SJCRH30 (cell line): ENCODE data around the gene MYO9B. TPM values are rescaled to one million over a fixed set of nuclear protein-coding genes. Genes with fewer than 3 reads are reported as not detected.

ENCODE experiments used
- DNase-seq, 2 experiments: peaks; one replicate each; pipeline ENCODE4 v3.0.0-alpha.2; 2015 to 2020
- H3K27ac ChIP-seq: fragments of 250-450 bp; sonication (Bioruptor Pico); 2 replicates; pipeline ENCODE4 v1.5.1; 2020; ENCODE audit warnings: mild to moderate bottlenecking, moderate library complexity
- H3K27me3 ChIP-seq: fragments of 250-450 bp; sonication (Bioruptor Pico); 2 replicates; pipeline ENCODE4 v1.5.1; 2020; ENCODE audit warnings: mild to moderate bottlenecking, moderate library complexity
- H3K36me3 ChIP-seq: fragments of 250-450 bp; sonication (Bioruptor Pico); 2 replicates; pipeline ENCODE4 v1.5.1; 2020; ENCODE audit warnings: mild to moderate bottlenecking, moderate library complexity
- H3K4me1 ChIP-seq: fragments of 250-450 bp; sonication (Bioruptor Pico); 2 replicates; pipeline ENCODE4 v1.5.1; 2020; ENCODE audit warnings: mild to moderate bottlenecking, moderate library complexity
- H3K4me3 ChIP-seq: fragments of 250-450 bp; sonication (Bioruptor Pico); 2 replicates; pipeline ENCODE4 v1.5.1; 2020; ENCODE audit warnings: mild to moderate bottlenecking, moderate library complexity
- H3K9me3 ChIP-seq: fragments of 250-450 bp; sonication (Bioruptor Pico); replicated peaks from 2 replicates; pipeline ENCODE4 v1.5.1; 2020; ENCODE audit warnings: mild to moderate bottlenecking, moderate library complexity
- total RNA-seq: library from RNA; depleted of rRNA; stranded (reverse); fragments of >200 nt; shearing (Covaris generic); gene quantifications from 2 replicates; pipeline ENCODE4 v1.2.3, GENCODE V29; 2014

MYO9B gene
- total RNA-seq, 1 experiment from 2014 or later = 48.4 TPM

- Histone ChIP-seq H3K36me3 (no peaks in the 10 kb centered on the region), H3K27ac (no peak overlapping the region), H3K4me3 (peak overlapping the region; percentile 68), H3K4me1 (no peaks in the 10 kb centered on the region), H3K9me3 (no peaks in the 10 kb centered on the region), H3K27me3 (0 out of 2 replicates have a peak, but pooled peaks cover 3% of the 10 kb centered on the region)
- no peak for DNase-seq
Measured at GRCh38 chr19:17225053-17225452, 149.5 kb downstream of the MYO9B start.

DNA sequence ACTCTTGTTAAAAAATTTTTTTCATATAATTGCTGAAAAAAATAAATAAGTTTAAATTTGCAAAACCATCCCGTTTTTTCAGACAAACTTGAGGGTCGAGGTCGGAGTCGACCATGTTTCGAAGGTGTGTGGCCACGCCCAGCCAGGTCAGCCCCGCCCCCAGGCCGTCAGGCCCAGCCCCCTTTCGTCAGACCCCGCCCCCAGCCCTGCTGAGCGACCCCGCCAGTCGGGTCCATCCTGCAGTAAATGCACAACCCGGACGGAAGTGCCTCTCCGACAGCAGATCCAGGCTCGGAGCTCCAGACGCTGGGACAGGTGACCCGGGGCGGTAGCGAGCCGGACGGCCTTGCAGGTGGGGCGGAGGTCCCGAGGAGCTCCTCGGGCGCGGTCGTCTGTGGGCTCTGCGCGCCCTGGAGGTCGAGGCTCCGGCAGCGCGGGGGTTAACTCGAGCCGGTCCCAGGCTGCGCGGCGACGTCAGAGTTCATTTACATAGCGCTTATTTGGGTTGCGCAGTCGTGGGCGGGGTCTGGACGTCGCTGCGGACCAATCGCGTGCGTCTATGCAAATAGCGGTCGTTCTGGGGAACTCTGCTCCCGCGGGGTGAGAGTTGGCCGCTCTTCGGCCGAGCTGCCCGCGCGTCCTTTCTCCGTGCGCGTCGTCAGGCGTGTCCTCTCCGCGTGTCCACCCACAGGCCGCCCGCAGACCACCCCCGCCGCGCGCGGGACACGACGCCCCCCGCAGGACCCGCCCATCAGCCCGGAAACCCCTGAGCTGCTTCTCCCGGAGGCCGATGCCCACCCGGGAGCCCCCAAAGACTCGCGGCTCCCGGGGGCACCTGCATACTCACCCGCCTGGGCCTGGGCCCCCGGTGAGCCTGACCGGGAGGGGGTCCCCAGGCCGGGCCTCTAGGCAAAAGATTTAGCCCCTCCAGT lies 150.7 kb downstream of the MYO9B start, which contains the start of gene OCEL1:
Gene OCEL1, plus strand, starts transcription at position 225 of the 932 bp plus-strand sequence. Its CDS starts 22 bp downstream, at position 247.
- Histone ChIP-seq H3K27ac (peak within 1 kb of the TSS; percentile 46), H3K36me3 (peaks cover 7% of the 10 kb centered on the region), H3K4me3 (peak within 1 kb of the TSS; percentile 68), H3K9me3 (no peaks in the 10 kb centered on the region), H3K4me1 (no peaks in the 10 kb centered on the region), H3K27me3 (0 out of 2 replicates have a peak, but pooled peaks cover 3% of the 10 kb centered on the region)
- peak; percentile 99 for DNase-seq

GRCh38 chr19:17227798-17228367 lies 152.3 kb downstream of the MYO9B start:
- DNase-seq = no peak
- Histone ChIP-seq H3K36me3 (peaks cover 19% of the 10 kb centered on the region), H3K4me1 (no peaks in the 10 kb centered on the region), H3K4me3 (no peak overlapping the region), H3K9me3 (no peaks in the 10 kb centered on the region), H3K27me3 (no peaks in the 10 kb centered on the region), H3K27ac (no peak overlapping the region)

DNA sequence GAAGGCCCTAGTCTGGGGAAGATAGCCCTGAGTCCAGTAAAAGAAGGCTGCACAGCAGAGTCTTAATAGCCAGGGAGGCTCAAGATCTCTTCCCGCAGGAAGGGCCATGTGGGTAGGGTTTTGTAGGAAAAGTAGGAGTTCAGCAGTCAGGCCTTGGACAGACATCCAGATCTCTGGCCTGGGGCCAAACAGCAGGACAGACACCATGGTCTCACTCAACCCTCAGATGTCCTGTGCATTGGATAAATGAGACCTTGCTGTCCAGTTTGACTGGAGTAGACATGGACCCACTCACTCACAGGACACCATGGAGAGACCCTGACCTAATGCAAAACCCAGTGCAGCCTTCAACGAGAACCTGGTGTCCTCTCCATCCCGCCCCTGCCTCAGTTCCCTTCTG lies 154.3 kb downstream of the MYO9B start:
- Histone ChIP-seq H3K4me1 (no peaks in the 10 kb centered on the region), H3K36me3 (peaks cover 34% of the 10 kb centered on the region), H3K27me3 (no peaks in the 10 kb centered on the region), H3K9me3 (no peaks in the 10 kb centered on the region), H3K27ac (no peak overlapping the region), H3K4me3 (no peak overlapping the region)
- no peak for DNase-seq

GRCh38 chr19:17232258-17232657 lies 156.7 kb downstream of the MYO9B start:
- Histone ChIP-seq H3K4me1 (no peaks in the 10 kb centered on the region), H3K27me3 (no peaks in the 10 kb centered on the region), H3K4me3 (no peak overlapping the region), H3K9me3 (no peaks in the 10 kb centered on the region), H3K27ac (no peak overlapping the region), H3K36me3 (peaks cover 45% of the 10 kb centered on the region)
- no peak for DNase-seq

DNA sequence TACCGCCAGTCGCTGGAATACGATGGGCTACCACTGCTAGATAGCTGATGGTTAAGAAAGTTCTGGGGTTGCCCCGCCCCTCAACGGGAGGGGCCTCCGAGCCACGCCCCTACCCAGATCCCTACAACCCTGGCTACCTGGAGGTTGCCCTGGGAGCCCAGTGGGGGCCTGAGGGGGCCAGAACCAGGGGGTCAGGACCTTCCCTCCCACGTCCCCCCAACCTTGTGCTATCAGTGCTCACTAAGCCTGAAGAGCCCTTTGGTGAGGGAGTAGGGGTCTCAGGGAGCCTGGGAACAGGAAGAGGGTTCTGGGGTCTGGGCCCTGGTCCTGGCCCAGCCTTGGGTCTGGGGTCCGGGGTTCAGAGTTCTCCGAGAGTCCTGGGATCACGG lies 159.3 kb downstream of the MYO9B start:
- no peak for DNase-seq
- Histone ChIP-seq H3K4me1 (no peaks in the 10 kb centered on the region), H3K27me3 (no peaks in the 10 kb centered on the region), H3K9me3 (no peaks in the 10 kb centered on the region), H3K36me3 (peaks cover 58% of the 10 kb centered on the region), H3K4me3 (no peak overlapping the region), H3K27ac (no peak overlapping the region)

DNA sequence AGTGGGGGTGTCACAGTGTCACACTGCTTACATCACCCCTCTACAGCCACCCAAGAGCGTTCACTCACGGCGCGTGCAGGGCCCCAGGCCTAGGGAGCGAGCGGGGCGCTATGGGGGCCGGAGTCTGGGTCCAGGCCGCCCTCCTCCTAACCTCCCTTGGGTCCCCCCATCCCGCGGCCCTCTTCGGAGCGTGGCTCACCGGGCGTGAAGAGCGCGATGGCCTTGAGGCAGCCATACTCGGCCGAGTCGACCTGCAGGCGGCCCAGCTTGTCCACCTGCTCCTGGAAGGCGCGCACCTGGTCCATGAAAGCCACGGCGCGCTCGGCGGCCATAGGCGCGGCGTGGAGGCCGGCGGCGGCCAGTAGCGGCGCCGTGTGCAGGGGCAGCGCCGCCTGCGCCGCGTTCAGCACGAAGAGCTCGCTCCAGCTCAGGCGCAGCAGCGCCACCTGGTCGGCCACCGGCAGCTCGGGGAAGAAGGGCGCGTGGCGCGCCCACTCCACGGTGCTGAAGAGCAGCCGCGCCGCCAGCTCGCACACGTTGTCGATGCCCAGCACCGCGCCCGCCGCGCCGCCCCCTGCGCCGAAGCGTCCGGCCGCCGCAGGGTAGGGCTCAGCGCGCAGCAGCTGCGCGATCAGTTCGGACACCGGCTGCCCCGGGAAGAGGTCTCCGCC lies 159.9 kb downstream of the MYO9B start:
- no peak overlapping the region for H3K27ac ChIP-seq

GRCh38 chr19:17235971-17236777 lies 160.6 kb downstream of the MYO9B start:
- no peaks in the 10 kb centered on the region for H3K4me1 ChIP-seq
- no peaks in the 10 kb centered on the region for H3K27me3 ChIP-seq
- DNase-seq = no peak
- no peak overlapping the region for H3K27ac ChIP-seq
- H3K9me3 ChIP-seq = no peaks in the 10 kb centered on the region
- no peak overlapping the region for H3K4me3 ChIP-seq
- H3K36me3 ChIP-seq = peaks cover 53% of the 10 kb centered on the region

More for the DNA sequence above, 159.9 kb downstream of the MYO9B start:
- no peak for DNase-seq
- Histone ChIP-seq H3K9me3 (no peaks in the 10 kb centered on the region), H3K4me1 (no peaks in the 10 kb centered on the region), H3K4me3 (no peak overlapping the region), H3K27me3 (no peaks in the 10 kb centered on the region), H3K36me3 (peaks cover 61% of the 10 kb centered on the region)

- H3K9me3 ChIP-seq = no peaks in the 10 kb centered on the region
- H3K27me3 ChIP-seq = no peaks in the 10 kb centered on the region
- no peaks in the 10 kb centered on the region for H3K4me1 ChIP-seq
- peaks cover 49% of the 10 kb centered on the region for H3K36me3 ChIP-seq
- H3K27ac ChIP-seq = no peak overlapping the region
- no peak for DNase-seq
- no peak overlapping the region for H3K4me3 ChIP-seq
Measured at GRCh38 chr19:17236811-17237543, 161.4 kb downstream of the MYO9B start.

GRCh38 chr19:17237747-17238706 lies 162.4 kb downstream of the MYO9B start:
- Histone ChIP-seq H3K9me3 (no peaks in the 10 kb centered on the region), H3K4me3 (no peak overlapping the region), H3K27me3 (no peaks in the 10 kb centered on the region), H3K4me1 (no peaks in the 10 kb centered on the region), H3K27ac (no peak overlapping the region), H3K36me3 (peaks cover 40% of the 10 kb centered on the region)
- no peak for DNase-seq

GRCh38 chr19:17240062-17240752 lies 164.6 kb downstream of the MYO9B start:
- DNase-seq = no peak
- H3K36me3 ChIP-seq = peaks cover 24% of the 10 kb centered on the region
- H3K4me3 ChIP-seq = no peak overlapping the region
- H3K27ac ChIP-seq = no peak overlapping the region
- H3K4me1 ChIP-seq = no peaks in the 10 kb centered on the region
- no peaks in the 10 kb centered on the region for H3K27me3 ChIP-seq
- no peaks in the 10 kb centered on the region for H3K9me3 ChIP-seq

- H3K36me3 ChIP-seq = peaks cover 23% of the 10 kb centered on the region
- no peaks in the 10 kb centered on the region for H3K27me3 ChIP-seq
- no peak overlapping the region for H3K27ac ChIP-seq
- H3K4me1 ChIP-seq = no peaks in the 10 kb centered on the region
- DNase-seq = no peak
- no peaks in the 10 kb centered on the region for H3K9me3 ChIP-seq
- H3K4me3 ChIP-seq = no peak overlapping the region
Measured at GRCh38 chr19:17240826-17241399, 165.3 kb downstream of the MYO9B start.
